Ramos (cell line): ENCODE measurements around the gene PARK7.

Experiments
- in situ Hi-C: fragments of 300-500 bp; cut with MboI; formaldehyde crosslinking; loops from one replicate; pipeline ENCODE4 v1.14.3; 2022; ENCODE audit warnings: low sequenced_read_pairs; ENCODE audit not compliant: unreplicated experiment

PARK7 gene

DNA sequence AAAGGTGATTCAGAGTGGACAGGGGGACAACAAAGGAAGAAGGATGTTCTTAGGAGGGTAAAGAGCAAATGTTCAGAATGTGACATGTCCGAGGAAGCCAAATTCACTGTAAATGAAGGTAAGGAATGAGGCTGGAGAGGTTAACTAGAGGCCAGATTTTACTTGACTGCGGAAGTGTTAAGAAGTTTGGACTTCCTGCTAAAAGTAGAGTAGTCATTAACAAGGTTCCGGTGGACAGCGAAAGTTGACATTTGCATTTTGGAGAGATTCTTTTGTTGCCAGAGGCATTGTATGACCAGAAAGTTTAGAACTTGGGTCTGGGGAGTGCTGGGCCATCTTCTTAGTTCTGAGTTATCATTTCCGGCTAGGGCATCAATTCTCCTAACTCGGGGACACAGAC is 71.8 kb downstream of the PARK7 start:
- in situ Hi-C loops: loop anchor here (10.0 kb wide), 1 partner anchor 311 kb away; no protein-coding TSS in a partner anchor
